Left colon (tissue), 2 donors: ENCODE data around the gene CDYL. TPM values are rescaled to one million over a fixed set of nuclear protein-coding genes. Genes with fewer than 3 reads are reported as not detected.

Experiments used
- ATAC-seq: fragments of 200-7000 bp; cut with Tn5 transposase; one replicate; pipeline ENCODE4 v1.9.1; 2020; ENCODE audit warnings: mild to moderate bottlenecking, moderate library complexity
- DNase-seq, 2 donors: peaks; one replicate each; pipeline ENCODE4 v3.0.0-alpha.2; 2020
- intact Hi-C, 2 donors: fragments of 100-400 bp; cut with DNase I in 1 of 2; cut with micrococcal nuclease in 1 of 2; formaldehyde crosslinking; loops; one replicate each; pipeline versions ENCODE4 v1.11.2 to v1.14.0; 2022; cut with DNase I, micrococcal nuclease
- long read RNA-seq: library from polyadenylated mRNA; unstranded; transcript quantifications from one replicate; pipeline ENCODE4 v2.0.0, GENCODE V29; 2021
- total RNA-seq, 2 donors: library from RNA; stranded (reverse); fragmentation: NEBNext Ultra II Directional; extraction: Animal tissue kit (Norgen Biotek cat#: 25700); gene quantifications; one replicate each; pipeline ENCODE4 v1.2.1, GENCODE V29; 2021
- donor health status: DM: no; HTN: no; CAD: no.
- donor health status: DM: yes; HTN: yes; CAD: no.

Gene CDYL, protein sequence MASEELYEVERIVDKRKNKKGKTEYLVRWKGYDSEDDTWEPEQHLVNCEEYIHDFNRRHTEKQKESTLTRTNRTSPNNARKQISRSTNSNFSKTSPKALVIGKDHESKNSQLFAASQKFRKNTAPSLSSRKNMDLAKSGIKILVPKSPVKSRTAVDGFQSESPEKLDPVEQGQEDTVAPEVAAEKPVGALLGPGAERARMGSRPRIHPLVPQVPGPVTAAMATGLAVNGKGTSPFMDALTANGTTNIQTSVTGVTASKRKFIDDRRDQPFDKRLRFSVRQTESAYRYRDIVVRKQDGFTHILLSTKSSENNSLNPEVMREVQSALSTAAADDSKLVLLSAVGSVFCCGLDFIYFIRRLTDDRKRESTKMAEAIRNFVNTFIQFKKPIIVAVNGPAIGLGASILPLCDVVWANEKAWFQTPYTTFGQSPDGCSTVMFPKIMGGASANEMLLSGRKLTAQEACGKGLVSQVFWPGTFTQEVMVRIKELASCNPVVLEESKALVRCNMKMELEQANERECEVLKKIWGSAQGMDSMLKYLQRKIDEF
- 10 to 100 TPM; 56.7 to 56.8 TPM for total RNA-seq
- long read RNA-seq, transcript CDYL-203 (7 exons, 2,184 nt), result major isoform, 19 of 49 reads
- long read RNA-seq, partial matches to known transcripts, result 26 of 49 reads
- long read RNA-seq, other reads (novel, unspliced or antisense), result 4 of 49 reads

DNA sequence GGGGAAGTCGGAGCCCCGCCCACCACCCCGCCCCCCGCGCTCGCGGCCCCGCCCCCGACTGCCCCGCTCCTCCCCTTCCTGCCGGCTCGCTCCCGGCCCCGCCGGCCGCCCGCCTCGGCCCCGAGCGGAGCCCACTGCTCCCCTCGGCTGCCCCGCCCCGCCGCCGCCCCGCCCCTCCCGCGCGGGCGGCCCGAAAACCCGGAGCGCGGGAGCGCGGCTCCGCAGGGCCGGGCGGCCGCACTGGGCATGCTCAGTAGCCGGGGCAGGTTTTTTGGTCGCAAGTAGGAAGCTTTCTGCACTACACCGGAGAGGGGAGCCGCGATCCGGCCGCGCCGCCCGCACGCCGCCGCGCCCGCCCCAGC lies at the start of gene CDYL:
Gene CDYL, plus strand, starts transcription at position 274 of the 362 bp plus-strand sequence. CDS start 380 bp downstream, outside the sequence.
- DNase-seq (peak; percentile 85 to 91), ATAC-seq (peak; percentile 75)
- intact Hi-C loops, result no loop called here

DNA sequence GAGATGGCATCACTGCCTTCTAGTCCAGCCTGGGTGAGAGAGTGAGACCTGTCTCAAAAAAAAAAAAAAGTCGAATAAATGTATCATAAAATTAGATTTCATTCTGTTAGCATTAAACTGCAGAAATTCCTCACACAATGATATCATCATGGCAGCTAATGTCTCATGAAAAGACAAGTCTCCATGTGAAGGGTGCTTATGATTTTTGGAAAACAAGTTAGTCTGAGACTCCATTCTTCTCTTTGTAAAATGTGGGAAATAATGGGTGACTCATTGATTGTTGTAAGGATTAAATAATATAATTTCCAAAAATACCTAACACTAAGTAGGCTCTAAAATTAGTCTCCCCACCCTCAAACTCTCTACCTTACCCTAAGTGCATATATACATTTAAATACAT lies 49.6 kb upstream of the CDYL start:
- no peak for ATAC-seq
- intact Hi-C loops, result no loop called here
- DNase-seq, result no peak

DNA sequence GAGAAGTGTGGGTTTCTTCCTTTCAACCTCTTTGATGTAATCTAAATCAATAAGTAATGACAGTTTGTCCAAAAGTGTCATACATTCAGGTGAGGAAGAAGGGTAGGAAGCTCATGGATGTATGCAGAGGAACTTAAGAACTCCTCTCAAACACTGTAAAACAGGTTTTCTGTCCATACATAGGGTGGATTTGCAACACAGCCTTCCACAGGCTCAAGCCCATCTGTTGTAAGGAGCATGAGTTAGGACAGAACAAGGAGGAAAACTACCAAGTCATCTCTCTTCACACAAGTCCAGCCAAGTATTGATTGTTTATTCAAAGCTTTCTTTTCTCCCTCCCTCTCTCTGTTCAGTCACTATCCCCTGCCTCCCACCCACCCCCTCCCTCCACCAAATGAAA lies 49.0 kb upstream of the CDYL start:
- intact Hi-C loops, result no loop called here
- no peak for DNase-seq
- no peak for ATAC-seq

DNA sequence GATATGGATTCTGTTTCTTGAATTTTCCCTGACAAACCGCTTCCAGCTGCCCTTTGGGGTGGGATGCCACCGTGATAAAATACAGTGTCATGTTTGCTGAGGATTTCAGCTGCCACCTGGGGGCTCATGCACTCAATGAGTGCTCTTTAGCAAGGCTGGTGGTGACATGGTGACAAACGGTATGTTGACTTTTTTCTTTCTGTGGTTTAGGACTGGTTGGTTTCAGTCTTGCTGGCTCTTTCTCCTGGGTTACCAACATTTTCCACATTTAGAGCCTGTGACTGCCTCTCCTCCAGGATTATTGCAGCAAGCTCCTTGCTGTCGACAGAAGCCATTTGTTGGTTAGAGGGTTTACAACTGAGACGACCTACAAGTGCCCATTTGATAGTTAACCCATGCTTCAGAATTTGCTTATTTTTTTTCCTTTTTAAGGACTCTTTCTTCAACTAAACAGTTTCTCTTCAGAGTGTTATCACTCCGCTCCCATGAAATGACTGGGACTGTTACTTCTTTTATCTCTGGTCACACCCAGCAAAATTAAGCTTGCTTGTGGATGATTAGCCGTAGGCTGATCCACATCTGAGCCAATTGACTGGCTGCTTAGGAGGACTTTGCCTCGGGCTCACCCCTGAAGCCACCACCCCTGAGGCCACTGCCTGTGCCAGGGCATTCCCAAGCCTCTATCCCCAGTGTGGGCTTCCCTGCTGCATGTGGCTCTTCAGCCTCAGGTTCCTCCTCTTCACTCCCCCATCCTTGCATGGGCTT lies 48.4 kb upstream of the CDYL start:
- intact Hi-C loops, result no loop called here

DNA sequence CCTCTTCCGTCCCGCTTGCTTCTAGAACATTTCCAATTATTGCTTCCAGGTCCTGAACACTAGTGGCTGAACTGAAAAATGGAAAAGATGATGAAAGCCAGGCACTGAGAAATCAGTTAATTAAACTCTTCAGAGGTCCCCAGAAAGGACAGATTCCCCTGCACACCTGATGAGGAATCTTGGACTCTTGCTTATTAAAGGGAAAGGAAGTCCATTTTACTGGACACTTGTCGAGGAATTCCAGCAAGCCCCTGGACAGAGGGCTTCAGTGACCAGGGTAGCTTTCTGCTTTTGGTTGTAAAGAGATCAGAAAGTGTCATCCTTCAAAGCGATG lies 47.8 kb upstream of the CDYL start:
- DNase-seq (no peak), ATAC-seq (no peak)
- intact Hi-C loops, result no loop called here

More for the DNA sequence above, 48.4 kb upstream of the CDYL start:
- ATAC-seq, result peak; percentile 99
- peak; percentile 53 to 54 for DNase-seq

DNA sequence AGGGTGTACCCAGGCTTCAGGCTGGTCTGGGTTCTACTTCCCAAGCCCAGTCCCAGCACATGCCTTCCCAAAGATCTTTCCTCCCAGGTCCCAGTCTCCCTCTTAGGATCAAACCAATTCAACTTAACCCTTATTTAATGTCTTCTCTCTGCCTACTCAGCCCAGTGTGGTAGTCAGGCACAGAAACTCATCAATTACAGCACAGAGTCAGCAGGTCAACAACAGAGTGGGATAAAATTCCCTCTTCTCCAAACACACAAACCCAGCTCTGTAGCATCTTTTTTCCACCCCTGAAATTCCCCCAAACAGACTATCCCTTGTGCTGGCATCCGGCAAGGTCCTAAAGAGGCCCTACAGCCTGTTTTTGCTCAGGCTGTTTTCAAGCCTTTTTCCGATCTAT lies 47.3 kb upstream of the CDYL start:
- no peak for DNase-seq
- intact Hi-C loops, result no loop called here
- ATAC-seq, result no peak

DNA sequence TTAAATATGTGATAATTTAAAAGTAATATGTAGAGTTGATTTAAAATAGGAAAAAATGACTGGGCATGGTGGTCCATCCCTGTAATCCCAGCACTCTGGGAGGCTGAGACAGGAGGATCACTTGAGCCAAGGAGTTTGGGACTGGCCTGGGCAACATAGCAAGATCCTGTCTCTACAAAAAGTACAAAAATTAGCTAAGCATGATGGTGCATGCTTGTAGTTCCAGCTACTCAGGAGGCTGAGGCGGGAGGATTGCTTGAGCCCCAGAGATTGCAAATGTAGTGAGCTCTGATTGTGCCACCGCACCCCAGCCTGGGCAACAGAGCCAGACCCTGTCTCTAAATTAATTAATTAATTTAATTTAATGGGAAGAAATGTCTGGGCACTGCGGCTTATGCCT lies 44.2 kb upstream of the CDYL start:
- intact Hi-C loops, result no loop called here
- no peak for ATAC-seq

DNA sequence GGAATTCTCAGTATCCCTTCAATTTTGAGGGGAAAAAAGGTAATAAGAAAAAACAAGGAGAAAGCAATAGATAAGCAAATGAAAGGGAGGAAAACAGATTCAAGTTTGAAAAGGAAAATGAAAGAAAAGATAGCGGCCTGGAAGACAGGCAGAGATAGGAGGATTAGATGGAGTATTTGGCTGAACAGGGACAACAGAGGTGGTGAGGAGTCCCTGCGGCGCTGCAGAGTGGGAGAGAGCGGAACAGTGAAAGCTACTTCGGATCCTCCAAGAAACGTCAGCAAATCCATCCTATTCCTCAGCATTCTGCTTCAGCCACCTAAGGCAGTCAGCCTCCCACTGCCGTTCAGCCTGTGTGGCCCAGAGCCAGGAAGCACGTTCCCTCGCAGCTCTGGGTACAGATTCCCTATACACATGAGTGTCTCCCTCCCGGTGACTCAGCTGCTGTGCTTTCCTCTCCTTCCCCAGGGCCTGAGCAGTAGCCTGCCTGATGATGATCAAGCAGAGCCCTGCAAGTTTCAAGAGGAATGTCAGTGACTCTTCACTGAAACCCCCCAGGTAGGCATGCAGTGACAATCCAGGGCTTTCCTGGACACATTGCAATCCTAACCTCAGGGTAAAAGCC lies 43.4 kb upstream of the CDYL start:
- DNase-seq (peak in 1 of 2 donors; percentile 21), ATAC-seq (no peak)
- intact Hi-C loops, result no loop called here

More for the DNA sequence above, 44.2 kb upstream of the CDYL start:
- DNase-seq, result no peak

DNA sequence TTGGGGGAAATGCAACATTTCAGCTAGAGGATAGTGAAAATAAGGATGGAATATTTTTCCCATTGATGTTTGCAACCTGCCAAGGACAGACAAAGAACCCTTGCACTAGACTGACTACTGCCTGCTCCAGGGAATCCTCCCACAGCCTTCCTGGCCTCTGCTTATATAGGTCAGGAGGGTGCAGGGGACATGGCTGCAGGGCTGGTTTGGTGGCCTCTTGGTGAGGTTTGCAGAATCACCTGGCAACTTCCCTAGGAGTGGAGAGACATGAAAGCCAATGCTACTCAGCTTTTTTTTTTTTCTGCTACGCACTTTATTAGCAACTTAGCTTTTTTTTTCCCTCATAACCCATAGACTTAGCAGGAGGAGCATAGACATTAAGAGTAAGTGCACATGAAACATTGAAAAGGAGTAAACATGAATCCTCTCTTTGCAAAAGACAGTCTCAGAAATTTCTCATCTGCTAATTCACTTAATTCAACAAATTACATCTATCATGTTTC lies 39.8 kb upstream of the CDYL start:
- ATAC-seq (no peak), DNase-seq (no peak)
- intact Hi-C loops, result no loop called here

DNA sequence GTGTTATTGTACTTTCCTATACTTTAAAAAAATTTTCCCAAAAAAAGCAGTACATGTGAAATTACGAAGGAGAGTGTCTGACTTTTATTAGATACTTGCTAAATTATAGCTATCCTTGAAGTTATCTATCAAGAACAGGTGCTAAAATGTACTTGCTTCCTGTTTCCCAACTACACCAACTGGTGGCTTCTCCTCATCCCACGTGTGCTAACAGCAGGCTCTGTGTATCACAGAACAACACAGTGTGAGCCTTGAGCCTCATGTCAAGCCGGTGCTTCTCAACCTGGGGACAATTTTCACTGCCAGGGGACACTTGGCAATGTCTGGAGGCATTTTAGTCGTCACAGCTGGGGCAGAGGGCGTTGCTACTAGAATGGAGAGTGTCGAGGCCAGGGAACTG lies 36.2 kb upstream of the CDYL start:
- intact Hi-C loops, result no loop called here
- ATAC-seq (no peak), DNase-seq (no peak)

DNA sequence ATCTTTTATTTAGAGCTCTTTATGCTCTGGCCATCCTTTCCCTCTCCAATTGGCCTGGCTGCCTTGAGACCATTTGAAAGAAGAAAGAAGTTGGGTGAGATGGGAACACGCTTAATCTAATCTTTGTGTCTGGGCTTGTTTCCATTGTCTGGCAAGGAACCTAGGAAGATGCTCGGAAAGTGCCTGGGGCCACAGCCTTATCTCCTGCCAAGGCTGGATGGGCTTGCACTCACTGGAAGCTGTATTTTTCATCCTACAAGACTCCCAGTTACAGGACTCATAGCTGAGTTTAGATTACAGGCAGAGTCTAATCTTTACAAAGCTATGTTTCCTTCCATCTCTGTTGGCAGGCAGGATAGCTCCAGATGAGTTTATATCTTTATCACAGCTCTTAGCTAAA lies 33.1 kb upstream of the CDYL start:
- intact Hi-C loops, result no loop called here
- ATAC-seq, result no peak
- DNase-seq, result no peak

DNA sequence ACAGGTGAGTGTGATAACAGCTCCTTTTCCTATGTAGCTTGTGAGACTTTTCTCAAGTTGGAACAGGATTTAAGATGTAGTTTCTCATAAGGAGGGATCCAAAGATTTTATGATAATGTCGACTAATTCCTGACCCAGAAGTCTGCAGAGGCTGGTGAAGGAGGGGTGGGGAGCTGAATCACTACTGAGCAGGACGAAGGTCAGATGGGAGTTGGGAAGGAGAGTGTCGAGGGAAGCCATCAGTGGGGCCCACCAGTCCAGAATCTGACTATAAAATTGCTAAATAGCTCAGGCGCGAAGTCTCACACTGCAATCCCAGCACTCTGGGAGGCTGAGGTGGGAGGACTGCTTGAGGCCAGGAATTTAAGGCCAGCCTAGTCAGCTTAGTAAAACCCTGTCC lies 32.3 kb upstream of the CDYL start:
- no peak for DNase-seq
- ATAC-seq, result no peak
- intact Hi-C loops, result no loop called here

DNA sequence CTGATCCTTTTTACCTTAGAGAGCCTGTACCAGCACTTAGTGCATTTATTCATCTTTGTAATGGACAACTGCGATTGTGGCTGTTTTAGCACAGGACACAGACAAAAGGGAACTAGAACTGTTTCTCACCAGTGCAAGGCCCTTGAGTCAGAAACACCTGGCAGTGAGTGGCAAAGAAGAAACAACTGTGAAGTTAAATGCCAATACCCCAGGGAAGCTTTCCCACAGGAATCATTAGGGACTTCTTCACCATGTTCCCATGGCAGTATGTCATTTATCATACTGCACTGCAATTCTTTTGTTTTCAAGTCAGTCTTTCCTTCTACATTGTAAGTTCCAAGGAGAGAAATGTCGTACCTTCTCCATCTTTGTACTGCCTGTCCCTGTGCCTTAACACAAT lies 28.6 kb upstream of the CDYL start:
- ATAC-seq (no peak), DNase-seq (no peak)
- intact Hi-C loops, result no loop called here

DNA sequence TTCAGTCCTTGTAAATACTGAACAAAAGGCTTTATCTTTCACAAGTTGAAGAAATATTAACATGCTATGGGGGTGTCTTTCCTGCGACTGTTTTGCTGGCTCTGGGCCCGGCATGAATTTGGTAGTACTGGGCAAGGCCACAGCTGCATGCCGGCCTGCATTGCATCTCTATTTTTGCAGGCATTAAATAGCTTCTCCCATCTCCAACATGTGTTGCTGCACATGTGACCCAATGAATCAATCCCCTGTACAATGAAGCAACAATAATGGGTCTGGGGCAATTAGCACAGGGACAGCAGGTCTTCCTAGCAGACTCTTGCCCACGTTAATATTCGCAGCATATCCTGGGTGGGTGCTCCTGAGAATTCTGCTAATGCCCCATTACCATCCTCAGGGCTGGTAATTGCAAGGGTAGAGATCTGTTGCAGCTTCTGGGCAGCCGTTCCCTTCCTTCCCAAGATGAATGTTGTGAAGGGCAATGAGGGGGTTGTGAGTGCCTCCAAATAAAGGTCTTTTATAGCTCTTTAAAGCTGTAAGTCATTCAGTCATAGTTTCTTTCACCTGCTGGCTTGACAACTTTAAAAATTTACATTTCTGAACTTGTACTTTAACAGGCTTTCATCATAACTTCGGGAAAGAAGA lies 24.3 kb upstream of the CDYL start:
- ATAC-seq, result no peak
- DNase-seq, result no peak
- intact Hi-C loops, result no loop called here

DNA sequence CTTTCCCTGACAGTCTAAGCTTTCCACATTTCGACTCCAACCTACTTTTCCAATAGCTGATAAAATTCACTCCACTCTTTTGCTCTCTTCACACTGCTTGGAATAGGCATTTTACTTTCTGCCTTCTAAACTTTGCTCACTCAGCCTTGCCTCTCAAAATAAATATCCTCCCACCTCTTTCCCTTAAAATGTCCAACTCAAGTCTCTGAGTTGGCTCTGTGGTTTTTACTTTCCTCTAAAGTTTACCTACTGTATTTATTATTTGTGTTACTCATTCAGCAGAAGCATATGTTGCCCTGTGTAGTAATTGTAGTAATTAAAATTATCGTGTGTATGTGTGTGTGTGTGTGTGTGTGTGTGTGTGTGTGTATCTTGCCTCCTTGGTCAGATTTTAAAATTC lies 20.0 kb upstream of the CDYL start:
- no peak for ATAC-seq
- intact Hi-C loops, result no loop called here
- DNase-seq, result no peak

DNA sequence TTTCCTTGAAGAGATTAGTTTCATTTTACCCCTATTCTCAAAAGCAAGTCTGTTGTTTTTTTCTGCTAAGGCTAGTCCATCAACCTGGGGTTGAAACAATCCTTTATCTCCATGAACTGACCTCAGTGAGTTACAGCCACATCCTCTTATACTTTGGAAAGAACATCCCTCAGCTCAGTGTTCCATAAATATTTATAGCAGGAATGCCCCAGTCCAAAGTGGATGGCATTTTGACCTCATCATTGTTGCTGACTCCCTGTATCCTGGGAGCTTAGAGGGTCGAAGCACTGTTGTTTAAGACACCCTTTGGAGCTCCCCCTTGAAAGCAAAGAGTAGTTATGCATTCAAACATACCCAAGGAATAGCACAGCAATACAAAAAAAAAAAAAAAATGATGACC lies 16.2 kb upstream of the CDYL start:
- intact Hi-C loops, result no loop called here
- DNase-seq, result no peak
- no peak for ATAC-seq

DNA sequence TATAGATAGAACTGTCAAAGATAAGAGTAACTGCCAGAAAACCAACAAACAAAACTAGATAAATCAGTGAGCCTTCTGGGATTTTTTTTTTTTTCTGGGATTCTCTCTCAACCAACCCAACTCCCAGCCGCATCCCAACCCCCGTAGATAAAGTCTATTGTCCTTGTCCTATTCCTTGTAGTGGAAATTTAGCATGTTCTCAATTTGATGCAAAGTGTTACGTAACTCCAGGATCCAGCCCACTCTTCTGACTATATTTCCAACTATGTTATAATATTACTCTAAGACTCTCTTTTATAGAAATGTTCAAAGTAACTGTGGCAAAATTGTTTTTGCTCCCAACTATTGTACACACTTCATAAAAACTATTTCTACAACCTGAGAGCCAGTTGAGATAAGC lies 15.4 kb upstream of the CDYL start:
- intact Hi-C loops, result no loop called here
- DNase-seq (no peak), ATAC-seq (no peak)

DNA sequence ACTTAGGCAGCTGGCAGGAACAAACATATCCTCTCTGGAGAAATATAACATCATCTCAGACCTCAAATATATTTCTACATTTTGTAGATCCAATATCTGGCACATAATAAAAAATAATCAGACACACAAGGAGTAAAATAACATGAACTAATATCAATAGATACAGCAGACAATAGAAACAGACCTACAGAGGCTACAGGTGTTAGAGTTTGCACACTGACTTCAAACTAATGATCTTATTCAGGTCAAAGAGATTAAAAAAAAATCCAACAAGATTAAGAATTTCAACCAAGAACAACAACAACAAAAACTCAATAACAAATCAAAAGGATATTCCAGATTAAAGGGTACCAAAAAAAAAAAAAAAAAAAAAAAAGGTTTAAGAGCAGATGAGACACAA lies 13.9 kb upstream of the CDYL start:
- intact Hi-C loops, result no loop called here
- ATAC-seq (no peak), DNase-seq (no peak)

DNA sequence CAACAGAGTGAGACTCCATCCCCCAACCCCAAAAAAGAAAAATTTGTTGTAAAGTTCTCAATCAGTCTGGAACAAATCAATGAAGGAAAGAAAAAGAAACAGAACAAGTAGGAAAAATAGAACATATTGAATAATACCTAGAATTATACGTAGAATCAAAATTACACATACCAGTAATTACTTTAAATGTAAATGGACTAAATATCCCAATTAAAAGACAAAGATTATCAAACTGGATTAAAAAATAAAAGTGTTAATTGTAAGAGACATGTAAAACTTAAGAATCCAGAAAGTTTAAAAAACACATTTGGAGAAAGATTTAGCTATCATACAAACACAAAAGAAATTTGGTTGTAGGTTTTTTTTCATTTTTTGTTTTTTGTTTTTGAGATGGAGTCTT lies 12.3 kb upstream of the CDYL start:
- ATAC-seq (no peak), DNase-seq (no peak)
- intact Hi-C loops, result no loop called here
